HG02938 (cell line): ENCODE measurements around the gene RPP21.

Source experiments
- ATAC-seq: cut with Tn5 transposase; IDR thresholded peaks from one replicate; pipeline ENCODE4 v1.9.1; 2021; ENCODE audit warnings: mild to moderate bottlenecking, moderate library complexity; ENCODE audit not compliant: unreplicated experiment

The RPP21 gene

DNA sequence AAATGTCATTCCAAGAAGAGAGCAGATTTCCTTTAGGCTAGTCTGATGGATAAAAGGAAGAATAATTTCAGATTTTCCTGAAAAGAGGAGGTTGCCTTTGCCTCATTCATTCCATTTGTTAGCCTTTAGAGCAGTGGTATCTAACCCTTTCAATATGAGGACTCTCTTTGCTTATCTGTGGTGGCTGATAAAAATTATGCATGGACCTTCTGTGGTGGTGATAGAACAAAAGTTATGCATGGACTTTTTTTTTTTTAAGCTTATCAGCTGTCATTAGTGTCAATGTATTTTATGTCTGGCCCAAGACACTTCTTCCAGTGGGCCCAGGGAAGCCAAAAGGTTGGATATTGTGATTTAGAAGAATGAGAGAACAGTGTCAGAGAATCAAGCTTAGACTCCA is 16.6 kb upstream of the RPP21 start:
- ATAC-seq = no peak

DNA sequence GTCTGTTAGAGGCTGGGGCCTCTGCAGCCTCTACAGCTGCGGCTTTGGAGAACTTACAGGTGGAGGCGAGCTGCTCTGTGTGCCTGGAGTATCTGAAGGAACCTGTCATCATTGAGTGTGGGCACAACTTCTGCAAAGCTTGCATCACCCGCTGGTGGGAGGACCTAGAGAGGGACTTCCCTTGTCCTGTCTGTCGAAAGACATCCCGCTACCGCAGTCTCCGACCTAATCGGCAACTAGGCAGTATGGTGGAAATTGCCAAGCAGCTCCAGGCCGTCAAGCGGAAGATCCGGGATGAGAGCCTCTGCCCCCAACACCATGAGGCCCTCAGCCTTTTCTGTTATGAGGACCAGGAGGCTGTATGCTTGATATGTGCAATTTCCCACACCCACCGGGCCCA is 15.6 kb upstream of the RPP21 start:
- ATAC-seq = no peak

DNA sequence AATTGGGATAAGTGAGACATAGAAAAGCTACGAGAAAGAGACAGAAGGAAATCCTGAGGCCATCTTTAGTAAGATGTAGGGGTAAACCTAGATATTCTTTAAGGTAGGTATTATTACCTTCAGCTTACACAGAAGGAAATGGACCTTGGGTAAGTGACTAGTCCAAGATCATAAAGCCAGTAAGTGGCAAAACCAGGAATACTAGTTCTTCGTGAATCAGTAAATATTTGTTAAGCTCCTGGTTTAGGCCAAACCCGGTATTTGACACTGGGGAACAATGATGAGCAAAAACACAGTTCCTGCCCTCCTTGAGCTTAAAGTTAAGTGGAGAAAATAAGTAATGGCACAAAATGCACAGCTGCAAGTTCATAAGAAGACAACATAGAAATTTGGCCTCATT is 13.0 kb upstream of the RPP21 start:
- ATAC-seq = no peak

DNA sequence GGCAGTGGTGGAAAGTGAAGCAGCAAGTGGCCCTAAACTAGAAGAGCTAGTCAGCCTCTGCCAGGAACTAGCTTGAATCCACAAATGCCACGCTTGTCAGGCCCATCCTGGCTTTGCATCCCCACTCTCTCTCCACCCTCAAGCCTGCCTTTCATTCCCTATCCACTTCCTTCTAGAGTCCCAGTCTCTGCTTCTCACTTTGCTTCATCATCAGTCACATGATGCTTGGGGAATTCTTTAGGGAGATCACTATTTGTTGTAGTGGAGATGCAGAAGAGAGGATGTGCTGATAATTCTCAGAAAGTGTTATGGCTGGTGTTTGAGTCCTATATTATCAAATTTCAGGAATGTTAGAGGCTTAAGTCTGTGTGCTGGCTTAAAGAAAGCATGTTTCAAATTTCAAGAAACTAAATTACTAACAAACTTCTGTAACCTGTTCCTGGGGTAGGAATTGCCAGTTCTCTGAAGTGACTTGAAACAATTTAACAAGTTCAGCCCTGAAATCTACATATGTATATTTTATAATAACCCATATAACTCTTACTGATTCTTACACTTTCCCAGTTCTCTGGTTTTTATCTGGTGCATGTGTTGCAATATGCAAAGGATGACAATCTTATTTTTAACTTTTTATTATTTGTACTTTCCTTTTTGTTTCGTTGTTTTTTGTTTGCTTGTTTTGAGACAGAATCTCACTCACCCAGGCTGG is 10.7 kb upstream of the RPP21 start:
- ATAC-seq = no peak

DNA sequence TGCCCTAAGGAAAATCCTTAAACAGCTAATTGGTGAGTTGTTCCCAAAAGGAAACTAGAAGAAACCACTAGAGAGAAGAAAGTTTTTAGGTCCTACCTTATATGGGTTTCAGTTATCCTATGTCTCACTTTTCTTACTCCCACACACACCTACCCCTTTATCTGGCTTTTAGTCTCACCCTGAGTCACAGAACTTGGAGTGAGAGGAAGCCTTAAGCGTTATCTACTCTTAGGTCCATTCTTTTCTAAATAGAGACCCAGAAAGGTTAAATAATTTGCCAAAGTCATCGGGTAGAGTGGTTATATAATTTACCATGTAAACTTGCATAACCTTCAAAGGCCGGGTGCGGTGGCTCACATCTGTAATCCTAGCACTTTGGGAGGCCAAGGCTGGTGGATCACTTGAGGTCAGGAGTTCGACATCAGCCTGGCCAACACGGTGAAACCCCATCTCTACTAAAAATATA is 4.3 kb upstream of the RPP21 start:
- no peak for ATAC-seq

DNA sequence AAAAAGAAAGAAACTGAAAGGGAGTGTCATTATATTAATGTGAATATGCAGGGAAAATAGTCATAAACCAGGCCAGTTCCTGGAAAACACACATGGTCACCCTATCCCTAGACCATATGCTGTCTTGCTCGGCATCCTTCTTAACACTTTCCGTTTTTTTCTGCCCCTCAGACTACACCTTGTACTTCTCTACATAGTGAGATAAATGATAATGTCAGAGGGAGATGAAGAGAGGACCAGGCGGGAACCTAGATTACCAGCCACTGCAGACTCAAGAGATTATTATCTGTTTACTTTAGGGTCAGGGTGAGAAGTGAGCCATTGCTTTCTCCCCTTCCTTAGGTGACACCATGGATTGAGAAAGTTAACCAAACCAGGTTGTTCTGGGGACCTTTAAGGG is 3.7 kb upstream of the RPP21 start:
- no peak for ATAC-seq

DNA sequence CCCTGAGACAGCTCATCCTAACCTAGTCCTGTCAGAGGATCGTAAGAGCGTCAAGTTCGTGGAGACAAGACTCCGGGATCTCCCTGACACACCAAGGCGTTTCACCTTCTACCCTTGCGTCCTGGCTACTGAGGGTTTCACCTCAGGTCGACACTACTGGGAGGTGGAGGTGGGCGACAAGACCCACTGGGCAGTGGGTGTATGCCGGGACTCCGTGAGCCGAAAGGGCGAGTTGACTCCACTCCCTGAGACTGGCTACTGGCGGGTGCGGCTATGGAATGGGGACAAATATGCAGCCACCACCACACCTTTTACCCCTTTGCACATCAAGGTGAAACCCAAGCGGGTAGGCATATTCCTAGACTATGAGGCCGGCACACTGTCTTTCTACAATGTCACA is 3.2 kb upstream of the RPP21 start:
- ATAC-seq = no peak

DNA sequence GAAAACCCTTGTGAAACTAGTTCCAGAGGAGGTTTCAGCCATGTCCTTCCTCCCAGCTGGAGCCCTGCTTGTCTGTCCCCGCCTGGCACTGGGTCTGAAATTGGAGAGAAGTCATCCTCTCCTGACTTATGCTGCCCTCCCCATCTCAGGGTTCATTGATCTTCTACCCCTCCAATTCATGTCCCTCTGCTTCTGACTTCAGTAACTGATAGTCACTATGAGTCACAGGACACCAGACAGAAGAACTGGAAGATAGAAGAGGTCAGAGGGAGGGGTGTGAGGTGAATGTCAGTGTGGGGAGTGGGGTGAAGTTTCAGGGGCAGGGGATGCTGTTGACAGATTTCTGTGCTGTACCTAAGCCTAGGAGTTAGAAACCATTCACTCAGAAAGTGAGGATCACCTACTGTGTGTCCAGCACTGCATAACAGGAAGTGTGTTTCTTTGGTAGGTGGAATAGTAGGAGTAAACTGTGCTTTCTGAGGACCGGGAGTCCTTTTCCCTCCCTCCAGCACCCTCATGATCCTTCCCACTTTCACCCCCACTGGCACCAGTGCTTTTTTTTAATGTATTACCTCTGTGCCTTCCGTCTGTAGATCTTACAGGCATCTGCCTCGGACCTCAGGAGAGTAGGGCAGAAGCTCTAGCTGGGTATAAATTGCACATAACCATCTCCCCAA is 627 bp upstream of the RPP21 start:
- no peak for ATAC-seq

DNA sequence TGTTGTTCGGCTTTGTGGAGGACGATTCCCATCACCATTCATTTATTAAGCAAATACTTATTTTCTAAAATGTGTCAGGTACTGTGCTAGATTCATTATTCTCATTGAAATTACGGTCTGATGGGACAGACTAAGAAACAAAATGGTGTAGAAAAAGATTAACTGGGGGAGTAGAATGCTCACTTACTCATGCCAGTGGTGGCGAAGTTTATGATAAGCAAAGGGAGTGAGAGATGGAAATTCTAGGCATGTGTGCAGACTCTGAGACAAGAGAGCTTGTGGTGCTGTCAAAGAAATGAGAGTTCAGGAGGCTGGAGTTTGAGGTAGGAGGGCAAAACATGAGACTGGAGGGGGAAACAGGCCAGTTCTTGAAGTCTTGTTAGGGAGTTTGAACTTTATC is 896 bp downstream of the RPP21 start:
- no peak for ATAC-seq

DNA sequence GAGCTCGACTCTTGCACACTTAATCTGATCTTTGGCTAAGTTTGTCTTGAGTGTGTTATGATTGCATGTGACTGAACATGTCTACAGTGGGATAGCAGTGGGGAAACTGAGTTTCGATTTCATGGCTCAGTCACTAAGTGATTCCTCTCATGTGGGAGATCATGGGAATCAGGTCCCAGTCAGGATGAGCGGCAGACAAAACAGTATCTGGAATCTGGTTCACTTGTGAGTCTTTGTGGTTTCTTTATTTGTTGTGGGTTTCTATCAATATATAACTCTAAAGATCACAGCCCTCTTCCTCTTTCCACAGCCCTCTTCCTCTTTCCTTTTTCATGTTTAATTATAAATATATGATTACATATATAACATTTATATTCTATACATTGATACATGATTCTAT is 4.0 kb downstream of the RPP21 start:
- no peak for ATAC-seq

DNA sequence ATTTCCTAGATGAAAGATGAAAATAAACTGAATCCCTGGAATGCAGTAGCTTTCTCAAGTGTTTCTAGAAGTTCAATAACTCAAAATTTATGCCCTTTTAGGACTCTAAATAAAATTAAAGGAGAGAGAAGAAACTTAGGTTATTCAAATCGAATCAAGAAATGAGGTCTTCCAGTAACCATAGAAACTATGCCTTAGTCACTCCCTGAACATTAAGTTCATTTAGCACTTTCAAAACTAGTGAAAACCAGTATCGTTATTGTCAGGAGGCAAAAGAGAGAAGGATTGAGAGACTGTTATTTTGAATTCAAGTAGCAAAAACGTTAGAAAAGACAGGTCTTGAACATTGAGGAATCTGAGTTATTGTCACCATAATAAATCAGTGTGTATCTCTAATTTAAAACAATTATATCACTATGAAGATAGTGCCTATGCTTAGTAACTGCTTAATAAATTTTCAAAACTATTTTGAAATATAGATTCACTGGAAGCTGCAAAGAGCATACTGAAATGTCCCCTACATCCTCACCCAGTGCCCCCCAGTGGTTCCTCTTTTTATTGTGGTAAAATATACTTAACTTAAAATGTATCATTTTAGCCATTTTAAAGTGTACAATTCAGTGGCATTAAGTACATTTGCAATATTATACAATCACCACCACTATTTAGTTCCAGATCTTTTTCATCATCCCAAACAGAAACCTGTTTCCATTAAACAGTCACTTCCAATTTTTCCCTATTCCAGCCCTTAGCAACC is 4.6 kb downstream of the RPP21 start:
- ATAC-seq = no peak

DNA sequence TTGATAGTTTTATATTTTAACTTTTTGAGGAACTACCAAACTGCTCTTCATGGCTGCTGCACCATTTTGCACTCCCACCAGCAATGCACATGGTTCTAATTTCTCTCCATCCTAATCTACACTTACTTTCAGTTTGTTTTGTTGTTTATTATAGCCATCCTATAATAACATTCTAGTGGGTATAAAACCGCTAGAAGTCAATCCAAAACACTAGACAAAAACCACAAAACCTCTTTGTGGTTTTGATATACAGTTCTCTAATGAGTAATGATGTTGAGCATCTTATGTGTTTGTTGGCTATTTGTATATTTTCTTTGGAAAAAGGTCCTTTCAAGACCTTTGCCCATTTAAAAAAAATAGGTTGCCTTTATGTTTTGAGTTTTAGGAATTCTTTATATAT is 5.6 kb downstream of the RPP21 start:
- ATAC-seq = no peak

DNA sequence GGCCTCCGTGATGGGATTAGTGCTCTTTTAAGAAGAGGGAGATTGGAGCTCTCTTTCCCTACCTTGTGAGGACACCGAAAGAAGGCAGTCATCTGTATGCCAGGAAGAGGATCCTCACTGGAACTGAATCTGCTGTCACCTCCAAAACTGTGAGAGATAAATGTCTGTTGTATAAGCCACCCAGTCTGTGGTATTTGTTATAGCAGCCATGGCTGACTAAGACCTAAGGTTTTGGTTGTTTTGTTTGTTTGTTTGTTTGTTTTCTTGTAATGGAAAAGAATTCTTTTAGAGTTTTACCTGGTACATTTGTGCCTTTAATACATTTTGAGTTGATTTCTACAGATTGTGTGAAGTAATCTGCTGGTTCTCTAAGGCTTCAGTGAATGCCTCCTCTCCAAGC is 7.6 kb downstream of the RPP21 start:
- ATAC-seq = no peak

DNA sequence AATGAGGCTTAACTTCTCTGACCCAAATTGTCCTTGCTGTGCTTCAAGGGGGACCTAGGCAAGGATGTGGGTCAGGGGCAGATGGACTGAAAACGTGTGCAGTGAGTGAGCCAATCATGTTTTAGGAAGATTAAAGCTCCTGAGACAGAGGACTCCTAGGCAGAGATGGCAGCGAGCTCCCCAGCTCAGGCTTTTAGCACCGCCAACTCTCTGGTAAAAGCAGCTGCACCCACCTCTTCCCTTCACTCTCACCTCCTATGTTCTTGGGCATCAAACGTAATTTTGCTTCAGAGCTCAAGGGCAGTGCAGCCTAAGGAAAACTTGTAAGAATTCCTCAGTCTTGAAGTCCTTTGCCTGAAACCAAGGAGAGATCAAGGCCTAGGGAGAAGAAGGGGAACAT is 10.3 kb downstream of the RPP21 start:
- ATAC-seq = no peak

DNA sequence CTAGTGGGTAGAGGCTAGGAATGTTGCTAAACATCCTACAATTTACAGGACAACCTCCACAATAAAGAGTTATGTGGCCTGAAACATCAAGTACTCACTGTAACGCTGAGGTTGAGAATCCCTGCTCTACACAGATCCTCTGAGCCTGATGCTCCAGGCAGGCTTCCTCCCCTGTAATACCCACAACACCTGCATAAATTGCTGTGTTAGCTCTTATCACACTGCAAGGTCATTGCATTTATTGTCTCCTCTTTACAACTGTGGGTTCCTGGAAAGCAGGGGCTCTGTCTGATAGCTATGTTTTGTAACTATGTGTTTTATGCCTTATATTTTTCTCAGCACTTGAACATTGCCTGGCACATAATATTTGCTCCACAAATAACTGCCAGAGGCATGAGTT is 11.6 kb downstream of the RPP21 start:
- no peak for ATAC-seq

DNA sequence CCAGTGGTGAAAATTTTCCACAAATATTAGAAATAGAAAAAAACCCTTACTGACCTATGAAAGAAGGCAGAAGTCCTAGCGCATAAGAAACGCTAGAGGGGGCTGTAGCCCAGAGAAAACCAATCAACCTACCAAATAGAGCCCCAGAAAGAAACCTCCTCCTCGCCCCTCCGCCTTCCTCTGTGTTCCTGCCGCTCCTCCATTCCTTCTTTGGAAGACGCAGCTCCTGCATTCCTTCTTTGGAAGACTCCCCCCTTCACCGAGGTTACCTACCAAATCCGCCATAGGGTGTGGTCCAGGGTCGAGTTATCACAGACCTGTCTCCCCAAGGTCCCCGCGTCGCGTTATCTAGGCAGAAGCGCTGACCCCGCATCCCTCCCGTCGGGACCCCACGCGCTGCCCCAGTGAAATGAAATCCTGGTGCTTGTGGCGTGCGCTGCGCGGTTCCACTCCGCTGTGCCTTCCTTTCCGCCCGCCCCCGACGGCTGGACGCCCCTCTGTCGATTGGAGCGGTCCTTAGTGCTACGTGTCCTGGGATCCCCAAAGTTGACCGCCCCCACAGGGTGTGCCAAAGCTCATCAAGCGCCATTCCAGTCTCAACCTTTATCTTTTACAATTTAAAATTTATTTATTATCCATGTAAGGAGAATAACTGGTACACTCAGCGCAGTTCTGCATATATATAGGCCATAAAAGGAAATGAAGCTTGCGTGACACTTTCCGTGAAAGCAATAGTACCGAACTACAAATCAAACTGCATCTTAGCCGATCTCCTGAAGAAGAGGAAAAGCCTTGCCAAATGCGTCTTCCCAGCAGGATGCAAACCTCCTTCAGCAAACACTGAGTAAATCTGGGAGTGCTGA is 13.0 kb downstream of the RPP21 start:
- ATAC-seq = no peak

DNA sequence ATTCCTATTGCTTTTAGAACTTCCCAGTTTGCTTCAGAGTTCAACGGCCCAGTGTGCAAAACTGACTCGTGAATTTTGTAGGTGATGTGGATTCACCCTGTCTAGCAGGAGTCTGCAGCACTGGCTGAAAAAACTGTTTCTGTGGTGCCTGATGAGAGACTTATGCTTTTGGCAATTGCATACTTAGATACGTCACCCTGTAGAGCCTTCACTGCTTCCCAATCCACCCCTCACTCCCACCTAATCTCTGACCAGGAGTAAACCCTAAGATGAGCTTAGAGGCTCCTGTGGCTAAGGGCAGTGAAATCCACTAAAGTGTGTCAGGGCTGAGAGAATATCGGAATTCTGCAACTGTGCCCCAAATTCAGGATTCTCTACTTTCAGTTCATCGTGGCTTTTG is 14.3 kb downstream of the RPP21 start:
- no peak for ATAC-seq

DNA sequence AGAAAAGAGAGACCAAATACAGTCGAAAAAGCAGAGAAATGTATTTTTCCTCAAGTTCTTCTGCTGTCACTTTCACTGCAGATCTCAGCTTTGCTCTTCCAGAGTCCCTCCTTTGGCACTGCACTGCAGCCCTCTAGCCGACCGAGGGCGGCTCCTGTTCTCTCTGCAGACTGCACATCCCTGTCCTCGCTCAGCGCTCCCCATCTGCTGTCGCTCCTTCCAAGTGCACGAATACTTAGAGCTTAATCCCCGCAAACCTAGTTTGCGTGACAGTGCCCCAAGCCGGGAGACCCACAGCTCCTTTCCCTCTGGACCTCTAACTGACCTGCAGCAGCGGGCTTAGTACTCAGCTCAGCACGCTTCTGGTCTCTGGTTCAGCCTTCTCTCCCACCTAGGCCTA is 15.2 kb downstream of the RPP21 start:
- ATAC-seq = no peak

DNA sequence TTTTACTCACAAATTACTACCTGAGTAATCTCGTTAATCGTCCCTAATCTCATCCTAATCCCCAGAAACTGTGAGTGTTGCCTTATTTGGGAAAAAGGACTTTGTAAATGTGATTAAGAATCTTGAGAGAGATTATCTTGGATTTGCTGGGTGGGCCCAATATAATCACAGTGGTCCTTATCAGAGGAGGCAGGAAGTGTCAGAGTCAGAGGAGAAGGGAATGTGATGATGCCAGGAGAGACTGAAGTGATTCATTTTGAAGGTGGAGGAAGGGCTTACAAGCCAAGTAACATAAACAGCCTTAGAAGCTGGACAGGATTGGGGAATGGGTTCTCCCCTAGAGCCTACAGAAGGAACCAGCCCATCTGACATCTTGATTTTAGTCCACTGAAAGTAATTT is 16.7 kb downstream of the RPP21 start:
- no peak for ATAC-seq

DNA sequence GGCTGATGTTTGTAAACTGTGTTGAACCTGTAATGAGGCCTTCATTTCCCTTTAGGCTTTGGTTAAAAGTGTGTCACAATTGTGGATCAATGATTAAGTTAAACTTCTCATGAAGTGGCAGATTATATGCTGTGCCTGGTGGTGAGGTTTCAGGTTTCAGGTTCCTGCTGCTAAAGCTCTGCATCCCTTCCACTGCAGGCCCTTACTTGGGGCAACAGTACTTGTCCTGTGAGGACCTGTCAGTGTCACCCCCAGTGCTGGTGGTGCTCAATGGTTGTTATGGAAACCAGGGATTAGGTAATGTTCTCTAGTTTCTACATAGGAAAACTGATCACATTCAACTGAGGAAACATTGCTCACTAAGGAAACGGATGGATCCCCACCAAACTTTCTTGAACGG is 18.5 kb downstream of the RPP21 start:
- ATAC-seq = no peak

DNA sequence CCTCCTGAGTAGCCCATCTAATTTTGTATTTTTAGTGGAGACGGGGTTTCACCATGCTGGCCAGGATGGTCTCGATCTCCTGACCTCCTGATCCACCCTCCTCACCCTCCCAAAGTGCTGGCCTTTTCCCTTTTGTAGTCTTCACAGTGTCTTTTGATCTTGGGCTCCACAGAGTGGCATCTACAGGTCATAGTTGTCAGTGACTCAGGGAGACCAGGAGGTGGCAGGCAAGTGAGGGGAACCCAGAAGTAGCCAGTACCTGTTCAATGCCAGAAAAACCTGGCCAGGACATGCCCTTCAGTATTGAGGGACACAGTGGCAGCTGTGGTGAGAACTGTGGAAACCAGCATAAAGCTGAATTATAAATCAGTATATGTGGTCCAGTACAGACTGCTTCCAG is 19.6 kb downstream of the RPP21 start:
- ATAC-seq = no peak
